Stimulated activated CD4-positive, alpha-beta T cell treated with anti-CD3 and anti-CD28 coated beads, Interleukin-4, amount 100 ng/mL, for 48 hours (primary cell): ENCODE measurements around the gene HHEX.

Source experiments
- DNase-seq, 2 donors: peaks; one replicate each; pipeline ENCODE4 v3.0.0-alpha.2; 2020; ENCODE audit warnings: low read depth in 2 of 2

The HHEX gene

DNA sequence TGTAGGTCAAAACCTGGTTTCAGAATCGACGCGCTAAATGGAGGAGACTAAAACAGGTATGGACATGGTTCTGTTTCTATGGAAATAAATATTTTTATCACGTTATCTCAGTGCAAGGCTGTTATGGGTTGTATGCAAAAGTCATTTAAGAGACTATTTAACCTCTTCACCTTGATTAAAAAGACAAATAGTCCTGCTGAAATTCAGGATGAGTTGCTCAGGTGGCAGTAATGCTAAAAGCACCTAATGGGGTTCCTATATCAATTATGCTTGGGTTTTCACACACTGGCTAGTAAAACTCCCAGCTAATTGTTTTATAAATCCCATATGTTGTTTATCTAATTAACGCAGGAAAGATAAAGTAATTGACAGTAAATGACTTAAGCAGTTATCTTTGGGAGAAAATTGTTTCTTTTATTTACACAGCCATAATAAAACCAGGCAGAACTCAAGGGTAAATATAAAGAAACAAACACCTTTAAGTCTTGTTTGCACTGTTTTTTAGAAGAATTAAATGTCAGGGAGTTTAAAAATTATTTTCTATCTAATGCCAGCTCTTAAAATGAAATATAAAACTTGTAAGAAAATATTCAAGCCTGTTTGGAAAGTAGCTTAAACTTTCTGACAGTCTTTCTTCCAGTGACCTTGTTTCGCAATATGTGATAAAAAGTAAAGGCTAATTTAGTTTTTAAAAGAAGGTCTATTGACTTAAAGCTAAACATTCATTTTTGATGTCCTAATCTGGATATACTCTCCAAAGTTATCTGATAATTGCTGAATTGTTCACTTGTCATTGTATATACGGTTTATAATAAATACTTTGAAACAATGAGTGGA lies 3.2 kb downstream of the HHEX start:
- no peak for DNase-seq

DNA sequence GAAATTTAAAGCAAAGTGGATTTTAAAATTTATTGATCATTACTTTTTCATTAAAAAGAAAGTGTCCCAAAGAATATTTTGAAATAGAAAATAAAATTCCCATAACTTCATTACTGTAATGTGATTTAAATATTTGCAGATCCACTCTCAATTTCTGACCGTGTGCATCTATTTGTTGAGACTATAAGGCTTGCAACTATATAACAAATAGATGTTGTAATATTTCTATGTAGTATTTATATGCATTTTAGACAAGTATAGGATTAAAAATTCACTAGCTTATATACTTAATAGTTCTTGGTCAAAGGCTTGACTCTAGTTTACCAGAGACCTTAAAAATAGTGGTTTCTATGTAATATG lies 3.8 kb downstream of the HHEX start:
- no peak for DNase-seq

DNA sequence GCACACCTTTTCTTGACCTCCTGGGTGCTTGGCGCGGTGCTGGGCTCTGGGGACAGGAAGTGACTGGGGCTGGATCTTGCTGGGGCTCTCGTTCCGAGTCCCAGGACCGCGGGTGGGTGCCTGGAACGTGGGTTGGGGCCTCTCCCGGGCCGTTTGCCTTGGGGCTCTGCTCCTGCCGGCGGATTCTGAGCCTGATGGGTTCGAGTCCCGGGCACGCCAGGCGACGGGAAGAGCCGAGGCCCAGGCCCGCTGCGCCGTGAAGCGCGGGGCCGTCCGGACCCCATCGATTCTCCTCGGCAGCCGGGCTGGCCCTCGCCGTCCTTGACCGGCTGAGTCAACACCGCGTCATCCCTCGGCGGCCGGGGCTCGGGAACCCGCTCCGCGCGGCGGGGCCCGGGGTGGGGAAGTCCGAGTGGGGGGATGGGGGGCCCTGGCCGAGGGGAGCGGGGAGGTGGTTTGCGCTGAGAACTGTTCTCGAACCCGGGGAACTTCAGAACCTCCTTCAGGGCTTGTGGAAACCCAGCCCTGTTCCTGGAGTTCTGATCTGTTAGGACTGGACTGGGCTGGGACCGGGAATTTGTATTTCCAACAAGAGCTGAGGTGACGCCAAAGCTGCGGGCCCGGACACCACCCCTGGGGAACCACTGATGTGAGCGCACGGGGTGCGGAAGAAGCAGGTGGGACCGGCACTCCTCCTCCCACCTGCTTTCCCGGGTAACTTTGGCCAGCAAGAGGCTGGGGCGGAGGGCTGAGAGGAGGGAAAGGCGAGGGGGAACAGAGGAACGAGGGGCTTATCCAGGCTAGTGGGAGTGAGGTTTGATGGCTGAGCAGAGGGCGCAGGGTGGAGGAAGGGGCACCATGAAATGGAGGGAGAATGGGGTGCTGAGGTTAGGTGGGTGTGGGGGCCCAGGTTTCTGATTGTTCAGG lies 6.2 kb downstream of the HHEX start:
- no peak for DNase-seq

DNA sequence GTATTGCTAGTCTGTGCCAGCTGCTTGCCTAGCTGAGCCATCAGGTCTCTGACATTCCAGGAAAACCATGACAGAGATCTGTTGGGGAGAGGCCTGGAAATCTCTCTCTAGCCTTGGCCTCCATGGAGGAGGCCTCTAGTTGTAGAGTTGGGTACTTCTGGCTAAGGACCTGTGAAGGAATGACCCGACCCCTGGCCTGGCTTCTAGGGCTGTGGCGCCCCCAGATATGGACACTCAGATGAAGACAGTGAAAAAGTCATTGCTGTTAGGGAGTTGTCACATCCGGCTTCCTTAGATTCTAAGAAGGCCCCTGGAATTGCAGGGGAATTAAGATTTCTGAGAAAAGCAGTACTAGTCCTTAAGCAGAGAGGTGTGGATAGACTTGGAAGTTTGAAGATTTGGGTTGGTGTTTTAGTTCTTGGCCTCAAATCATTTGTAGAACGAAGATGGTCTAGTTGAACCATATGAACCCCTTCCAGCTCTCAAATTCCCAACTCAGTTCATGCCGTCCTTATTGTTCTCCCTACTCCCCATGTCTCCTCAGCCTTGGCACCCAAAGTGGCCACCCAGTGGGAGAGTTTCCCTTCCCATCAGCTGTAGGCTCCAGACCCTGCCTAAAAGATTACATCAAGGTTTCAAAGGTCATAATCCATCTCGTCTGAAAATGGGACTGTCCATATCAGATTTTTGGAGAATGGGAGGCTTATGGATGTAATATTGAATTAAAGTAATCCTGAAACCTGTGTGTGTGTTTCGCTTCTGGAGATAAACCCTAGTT lies 7.0 kb downstream of the HHEX start:
- DNase-seq: no peak

DNA sequence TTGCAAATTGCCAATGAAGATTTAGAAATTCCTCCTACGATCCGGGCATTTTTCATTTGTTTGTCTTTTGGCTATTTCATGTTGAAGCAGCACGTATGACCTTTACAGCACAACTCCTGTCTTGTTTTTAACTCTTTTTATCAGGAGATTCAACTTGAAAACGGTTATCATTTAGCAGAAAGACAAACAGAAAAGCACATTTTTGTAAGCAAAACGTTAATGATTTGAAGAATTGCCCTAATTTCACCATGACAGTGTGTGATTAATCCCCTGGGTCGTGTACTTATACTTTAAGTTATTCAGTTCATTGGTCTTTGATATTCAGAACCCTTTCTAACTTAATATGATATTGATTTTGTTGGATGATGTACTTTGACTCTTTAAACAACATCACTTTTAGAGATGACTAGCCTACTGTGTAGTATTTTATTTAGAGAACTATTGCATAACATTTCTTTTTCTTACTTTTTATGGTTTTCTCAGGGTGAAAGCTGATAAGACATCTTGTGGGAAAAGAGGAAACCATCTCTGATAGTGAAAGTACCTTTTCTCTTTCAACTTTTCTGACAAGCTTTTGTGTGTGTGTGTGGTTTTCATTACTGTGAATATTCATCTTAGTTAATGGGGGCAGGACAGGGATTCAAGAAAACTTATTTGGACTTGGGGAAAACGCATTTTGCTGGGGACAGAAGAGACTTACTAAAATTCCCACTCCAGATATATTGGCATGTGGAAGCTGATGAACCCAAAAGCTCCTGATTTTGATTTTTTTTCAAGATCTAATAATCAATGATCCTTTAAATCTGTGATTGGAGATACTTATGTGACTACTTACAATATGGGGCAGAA lies 8.1 kb downstream of the HHEX start:
- DNase-seq: no peak

DNA sequence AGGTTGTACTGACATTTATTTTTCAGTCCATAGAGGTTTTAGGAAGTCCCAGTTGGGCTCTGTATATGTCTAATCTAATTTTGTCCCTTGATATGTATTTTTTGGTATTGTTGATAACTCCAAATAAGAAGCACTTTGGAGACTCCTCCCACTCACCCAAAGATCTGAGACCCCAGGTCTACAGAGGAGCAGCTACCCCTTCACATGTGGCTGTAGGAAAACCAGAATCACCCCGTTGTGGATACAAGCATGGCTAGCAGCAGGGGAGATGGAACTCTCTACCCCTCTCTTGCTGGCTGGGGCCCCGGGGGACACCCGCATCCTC lies 9.4 kb downstream of the HHEX start:
- DNase-seq: no peak

DNA sequence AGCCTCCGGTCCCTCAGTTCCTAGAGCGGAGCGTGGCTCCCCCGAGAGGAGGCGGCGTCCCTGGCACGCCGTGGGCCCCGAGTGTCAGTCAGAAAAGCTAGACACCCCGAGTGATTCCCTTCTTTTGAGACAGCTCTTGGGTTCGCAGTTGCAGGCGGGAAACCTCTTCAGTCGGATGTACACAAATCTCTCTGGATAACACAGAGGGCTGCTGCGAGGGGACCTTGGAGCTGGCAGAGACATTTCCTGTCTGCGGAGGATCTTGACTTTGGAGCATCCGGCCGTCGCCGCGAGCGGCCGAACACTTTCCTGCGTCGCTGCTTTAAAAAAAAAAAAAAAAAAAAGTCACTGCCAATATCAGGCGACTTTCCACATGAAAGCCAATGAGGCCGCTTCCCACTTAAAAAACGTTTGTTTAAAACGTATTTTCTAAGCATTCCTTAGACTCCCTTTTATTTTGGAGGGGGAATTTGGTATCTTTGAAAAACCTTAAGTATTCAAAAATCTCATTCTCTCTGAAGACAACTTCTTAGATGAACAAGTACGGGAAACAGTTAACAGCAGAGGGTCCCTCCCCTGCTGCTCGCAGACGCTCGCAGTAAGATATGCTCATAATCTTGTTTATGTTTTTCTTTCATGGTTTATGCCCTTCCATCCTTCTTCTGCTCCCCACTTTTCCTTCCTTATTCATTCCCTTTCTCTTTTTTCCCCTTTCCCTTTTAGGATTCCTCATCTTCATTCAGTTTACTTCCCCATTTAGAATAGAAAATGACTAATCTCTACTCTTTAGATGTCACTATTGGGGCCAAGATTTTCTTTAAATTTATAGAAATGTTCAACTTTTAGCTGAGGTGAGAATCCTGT lies 10.0 kb downstream of the HHEX start:
- DNase-seq: no peak

DNA sequence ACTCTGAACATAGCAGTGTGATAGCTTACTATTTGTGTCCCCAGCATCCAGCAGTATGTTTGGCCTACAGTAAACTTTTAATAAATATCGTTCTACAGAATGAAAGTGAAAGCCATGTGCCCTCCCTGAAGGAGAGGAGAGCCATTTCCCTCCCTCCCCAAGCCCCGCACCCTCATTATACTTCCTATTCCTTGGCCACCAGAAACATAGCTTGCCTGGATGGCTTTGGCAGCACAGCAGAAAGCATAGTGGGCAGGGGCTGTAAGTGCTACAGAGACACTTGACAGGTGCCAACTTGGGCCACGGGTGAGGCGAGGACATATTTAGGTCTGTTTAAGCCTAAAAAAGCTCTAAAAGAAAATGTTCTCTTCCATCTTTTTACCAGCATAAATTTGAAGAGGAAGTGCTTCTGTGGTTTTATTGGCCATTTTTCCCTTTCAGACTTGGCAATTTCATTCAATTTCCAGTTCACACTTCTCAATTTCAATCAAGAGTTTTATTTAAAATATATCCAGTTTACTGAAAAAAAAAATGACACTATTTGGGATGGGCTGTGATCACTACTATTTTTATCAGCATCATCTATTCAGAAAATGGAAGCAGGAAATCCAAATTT lies 12.7 kb downstream of the HHEX start:
- no peak for DNase-seq

DNA sequence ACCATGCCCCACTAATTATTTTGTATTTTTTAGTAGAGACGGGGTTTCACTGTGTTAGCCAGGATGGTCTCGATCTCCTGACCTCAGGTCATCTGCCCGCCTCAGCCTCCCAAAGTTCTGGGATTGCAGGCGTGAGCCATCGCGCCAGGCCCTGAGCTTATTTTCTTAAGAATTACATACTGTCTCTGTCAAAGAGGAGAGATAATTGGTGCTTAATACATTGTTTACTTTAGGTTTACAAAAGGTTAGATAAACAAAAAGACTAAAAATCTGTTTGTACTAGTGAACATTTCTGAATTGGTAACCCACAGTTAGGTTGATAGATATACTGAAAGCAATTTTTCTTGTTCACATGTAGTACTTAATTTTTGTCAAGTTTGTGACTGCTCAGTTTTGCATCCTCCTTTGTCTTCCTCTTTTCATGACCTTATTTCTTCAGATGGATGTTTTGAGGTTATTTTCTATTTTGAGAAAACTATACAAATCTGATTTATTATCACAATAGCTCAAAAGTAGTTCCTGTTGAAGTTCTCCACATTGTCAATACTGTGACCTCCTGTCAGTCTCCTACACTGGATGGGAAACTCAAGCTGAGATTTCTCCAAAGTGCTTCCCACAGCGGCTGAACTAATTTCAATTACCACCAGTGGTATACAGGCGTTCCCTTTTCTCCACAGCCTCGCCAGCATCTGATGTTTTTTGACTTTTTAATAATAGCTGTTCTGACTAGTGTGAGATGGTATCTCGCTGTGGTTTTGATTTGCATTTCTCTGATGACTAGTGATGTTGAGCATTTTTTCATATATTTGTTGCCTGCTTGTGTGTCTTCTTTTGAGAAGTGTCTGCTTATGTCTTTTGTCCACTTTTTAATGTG lies 22.5 kb downstream of the HHEX start:
- DNase-seq: no peak

DNA sequence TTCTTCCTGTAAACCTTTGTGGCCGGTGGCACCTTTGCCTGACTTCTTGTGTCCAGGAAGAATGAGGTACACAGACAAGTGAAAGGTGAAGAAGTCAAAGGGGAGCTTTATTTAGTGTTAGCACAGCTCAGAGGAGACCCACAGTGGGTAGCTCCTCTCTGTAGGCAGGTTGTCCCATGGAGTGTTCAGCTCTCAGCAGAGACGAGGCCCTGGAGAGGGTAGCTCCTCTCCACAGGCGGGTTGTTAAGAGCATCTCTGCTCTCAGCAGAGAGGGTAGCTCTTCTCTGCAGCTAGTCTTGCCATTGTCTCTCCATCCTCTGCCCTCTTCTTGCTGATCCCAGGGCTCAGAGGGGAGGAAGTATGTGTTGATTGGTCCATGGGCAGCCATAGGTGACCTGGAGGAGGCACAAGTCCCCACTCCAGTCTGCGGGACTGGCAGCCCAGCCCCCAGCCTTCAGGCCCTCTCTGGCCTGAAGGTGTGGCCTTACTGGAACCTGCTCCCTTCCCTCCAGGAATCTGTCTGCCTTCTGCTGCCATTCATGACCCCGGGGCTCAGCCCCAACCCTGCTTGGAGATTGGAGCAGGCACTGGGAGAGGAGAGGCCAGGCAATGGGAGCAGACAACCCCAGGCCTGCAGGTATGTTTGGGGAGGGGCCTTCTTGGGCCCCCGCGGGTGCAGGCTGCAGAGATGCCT lies 24.5 kb downstream of the HHEX start:
- DNase-seq: no peak

DNA sequence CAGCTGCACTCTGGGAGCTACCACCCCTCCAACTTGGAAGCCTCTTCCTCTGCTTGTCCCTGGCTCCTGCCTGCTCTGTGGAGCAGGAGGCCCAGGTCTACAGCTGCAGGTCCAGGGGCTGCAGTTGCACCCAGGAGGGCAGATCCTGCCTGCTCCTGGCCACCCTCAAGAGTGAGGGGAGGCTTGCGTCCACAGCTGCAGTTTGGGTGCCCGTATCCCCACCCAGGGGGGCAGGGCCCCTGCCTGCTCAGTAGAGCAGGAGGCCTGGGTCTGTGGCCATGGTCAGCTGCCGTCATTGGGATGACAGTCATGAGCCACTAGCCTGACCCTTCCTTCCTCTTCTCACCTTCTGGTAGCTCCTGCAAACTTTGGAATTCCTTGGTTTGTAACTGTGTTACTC lies 25.1 kb downstream of the HHEX start:
- no peak for DNase-seq

DNA sequence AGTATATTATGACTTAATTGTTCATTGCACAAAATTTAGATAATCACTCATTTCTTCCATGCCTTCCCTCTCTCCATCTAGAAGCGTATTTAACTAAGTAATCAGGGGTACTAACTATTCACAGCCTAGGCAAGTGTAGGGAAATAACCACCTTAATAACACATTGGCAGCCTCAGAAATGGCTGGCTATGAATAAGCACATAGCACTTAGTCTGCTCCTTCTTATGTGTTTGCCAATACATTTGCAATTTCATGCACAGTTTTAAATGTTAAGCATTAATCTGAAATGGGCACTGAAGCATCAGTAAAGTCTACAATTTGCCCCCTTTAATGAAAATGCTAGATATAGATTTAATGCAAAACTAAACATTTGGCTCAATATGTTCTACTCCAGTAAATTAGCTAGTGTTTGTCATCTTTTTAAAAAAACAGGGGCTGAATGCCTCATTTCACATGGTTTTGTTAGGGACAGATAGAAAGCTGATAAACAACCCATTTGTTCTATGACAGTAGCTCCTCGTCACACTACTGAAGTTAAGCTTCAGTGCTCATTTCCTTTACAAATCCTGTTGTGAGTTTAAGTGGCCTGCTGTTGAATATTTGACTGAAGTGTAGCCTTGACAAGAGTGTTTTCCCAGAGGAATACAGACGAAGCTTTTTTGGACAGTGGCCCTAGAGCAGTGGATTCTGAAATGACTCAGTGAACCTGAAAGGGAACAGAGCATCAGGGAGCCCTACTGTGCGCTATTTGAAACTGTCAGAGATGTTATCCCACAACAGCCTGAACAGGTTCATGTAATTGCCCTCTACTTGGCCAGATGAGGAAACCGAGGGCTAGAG lies 30.5 kb downstream of the HHEX start:
- no peak for DNase-seq

DNA sequence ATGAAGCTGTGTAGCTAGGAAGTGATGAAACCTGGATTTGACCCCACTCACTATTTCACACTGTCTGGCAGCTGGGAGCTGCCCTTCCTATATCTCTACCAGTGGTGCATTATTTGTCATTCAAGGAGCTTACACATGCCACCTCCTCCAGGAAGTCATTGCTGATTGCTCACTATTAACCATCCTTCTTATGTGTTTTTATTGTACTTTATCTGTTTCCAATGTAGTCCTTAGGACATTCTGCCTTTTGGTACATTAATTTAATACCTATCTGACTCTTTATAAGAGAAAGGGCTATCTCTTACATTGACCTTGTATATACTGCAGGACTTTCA lies 31.0 kb downstream of the HHEX start:
- no peak for DNase-seq

DNA sequence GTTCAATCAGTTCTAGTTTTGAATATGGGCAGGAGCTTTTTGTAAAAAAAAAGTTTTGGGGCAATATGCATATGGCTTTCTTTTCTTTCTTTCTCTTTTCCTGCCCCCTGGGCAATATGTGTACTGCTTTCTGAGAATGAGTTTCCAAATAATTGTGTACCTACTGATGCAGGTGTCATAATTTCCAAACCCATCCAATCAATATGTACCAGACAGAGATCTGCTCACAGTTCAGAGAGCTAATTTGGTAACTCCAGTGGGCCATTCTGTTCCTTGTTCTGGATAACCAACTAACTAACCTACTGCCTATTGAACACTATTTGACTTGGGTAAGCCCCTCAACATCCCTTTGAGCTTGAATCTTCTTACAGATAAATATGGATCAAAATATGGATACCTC lies 32.6 kb downstream of the HHEX start:
- no peak for DNase-seq

DNA sequence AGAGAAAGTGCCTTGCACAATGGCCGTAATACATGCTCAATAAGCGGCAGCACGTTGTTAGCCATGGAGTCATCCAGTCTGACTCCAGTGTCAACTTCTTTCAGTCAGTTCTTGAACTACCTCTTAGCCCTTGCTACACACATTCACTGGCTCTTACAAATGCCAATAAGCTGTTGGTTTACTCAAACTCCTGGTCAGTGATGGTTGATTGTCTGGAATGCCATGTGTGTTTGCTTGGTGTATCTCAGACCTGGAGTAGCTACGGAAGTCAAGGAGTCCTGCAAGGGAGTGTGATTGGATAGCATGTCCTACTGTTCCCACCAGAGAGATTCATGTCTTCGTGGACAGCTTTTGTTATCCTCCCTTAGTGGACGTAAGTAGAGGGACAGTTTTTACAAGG lies 37.4 kb downstream of the HHEX start:
- no peak for DNase-seq

DNA sequence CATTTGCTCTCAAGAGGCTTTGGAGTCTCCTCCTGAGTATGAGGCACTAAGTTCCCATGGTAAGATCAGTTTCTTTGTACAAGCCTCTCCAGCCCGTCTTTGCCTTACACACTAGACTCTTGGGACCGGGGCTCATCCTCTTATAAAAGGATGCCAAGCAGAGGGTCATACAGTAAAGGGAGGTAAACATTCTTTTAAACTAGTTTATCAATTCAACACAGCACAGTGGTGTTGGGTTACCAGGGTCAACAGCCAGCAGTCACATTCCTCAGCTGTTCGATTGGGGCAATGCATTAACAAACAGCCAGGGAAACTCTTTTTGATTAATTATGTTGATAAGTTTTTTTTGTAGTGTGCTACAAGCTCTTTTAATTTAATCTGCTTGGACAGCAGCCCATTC lies 37.8 kb downstream of the HHEX start:
- DNase-seq: no peak

DNA sequence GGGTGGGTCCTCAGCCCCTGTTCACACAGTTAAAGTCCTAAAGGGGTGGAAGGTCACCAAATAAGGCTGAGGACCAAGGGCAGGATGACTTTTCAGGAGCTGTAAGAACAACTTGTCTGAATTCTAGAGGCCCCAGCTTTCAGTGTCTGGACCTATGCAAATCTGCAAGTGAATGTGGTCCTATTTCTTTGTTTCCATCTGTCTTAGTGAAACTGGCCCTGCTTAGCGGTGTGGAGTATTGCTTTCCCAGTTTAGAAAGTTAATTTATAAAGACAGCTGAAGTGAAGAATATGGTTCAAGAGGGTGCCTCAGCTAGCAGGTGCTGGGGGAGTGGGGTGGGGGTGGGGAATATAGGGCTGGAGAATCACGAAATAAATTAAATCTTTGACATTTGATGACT lies 40.1 kb downstream of the HHEX start:
- no peak for DNase-seq

DNA sequence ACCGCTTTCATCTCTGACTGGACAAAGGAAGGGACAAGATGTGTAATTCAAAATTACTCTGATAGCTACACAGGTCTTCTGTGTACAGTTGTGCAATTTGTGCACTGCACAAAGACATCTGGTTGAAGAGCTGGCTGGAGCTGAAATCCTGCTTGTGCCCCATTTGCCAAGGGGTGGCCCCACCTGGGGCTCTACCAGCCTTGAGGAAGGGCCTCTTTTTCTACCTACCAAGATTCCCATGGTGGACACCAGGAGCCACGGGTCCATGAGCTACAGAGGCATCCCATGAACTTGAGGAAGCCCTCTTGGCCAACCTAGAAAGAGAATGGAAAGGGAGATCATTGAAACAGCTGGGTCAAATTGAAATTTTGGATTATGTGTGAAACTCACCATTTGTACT lies 43.2 kb downstream of the HHEX start:
- no peak for DNase-seq
